K562 (cell line): ENCODE measurements around the gene STK24. TPM values are rescaled to one million over a fixed set of nuclear protein-coding genes. Genes with fewer than 3 reads are reported as not detected.
A peak's percentile ranks its signal among the peaks of the same experiment; 100 is the strongest.

Source experiments
- ATAC-seq: fragments of 200-7000 bp; cut with Tn5 transposase; 3 replicates; pipeline ENCODE4 v1.9.1; 2020; ENCODE audit warnings: moderate library complexity
- BruUV-seq: library from RNA; stranded (reverse); fragments of 400-500 nt; replicated peaks from 2 replicates; lab custom pipeline; 2021; lab: Mats Ljungman, UMichigan
- CTCF ChIA-PET: fragments of 300-600 bp; formaldehyde crosslinking; extraction: SDS; loops from one replicate; lab custom pipeline; 2021; ENCODE audit warnings: low intra/inter-chr PET ratio; lab: Yijun Ruan, JAX
- POLR2A ChIA-PET: fragments of 300-600, 350-650 bp; sonication (Branson Sonifier 250); formaldehyde crosslinking; extraction: SDS; loops from one replicate; lab custom pipeline; 2021; ENCODE audit warnings: antibody characterized with exemption, inconsistent platforms; lab: Yijun Ruan, JAX
- DNase-seq, 4 experiments: peaks; one replicate each; pipeline versions ENCODE4 v3.0.0 to v3.0.0-alpha.2; 2011 to 2018; ENCODE audit warnings: low spot score in 3 of 4, mixed read lengths in 3 of 4; ENCODE audit errors: extremely low read depth in 1 of 4
- FAIRE-seq: peaks from 2 replicates; lab custom pipeline; 2011; peaks lifted over from hg19 to GRCh38; lab: Jason Lieb, UNC
- H2AFZ ChIP-seq: 2 replicates; pipeline ENCODE4 v1.6.0; 2011; ENCODE audit warnings: low read depth, low read length, control low read depth, inconsistent platforms
- H3K27ac ChIP-seq: fragments of 200-600 bp; 3 replicates; pipeline ENCODE4 v1.8.0; 2011; ENCODE audit warnings: low read depth, mild to moderate bottlenecking, control low read depth, inconsistent platforms, low read length, moderate library complexity, mixed read lengths; ENCODE audit errors: extremely low read depth
- H3K27me3 ChIP-seq, 2 experiments: fragments of 300-600 bp in 1 of 2; 2 replicates in 1 of 2; 3 replicates in 1 of 2; pipeline versions ENCODE4 v1.6.0 to v1.8.0; 2011; ENCODE audit warnings: inconsistent platforms in 2 of 2, low read length in 2 of 2, mild to moderate bottlenecking in 1 of 2, mixed read lengths in 1 of 2, moderate library complexity in 1 of 2; ENCODE audit not compliant: control insufficient read depth in 2 of 2, insufficient read depth in 2 of 2
- H3K36me3 ChIP-seq: fragments of 300-600 bp; 3 replicates; pipeline ENCODE4 v1.8.0; 2011; ENCODE audit warnings: mild to moderate bottlenecking, low read length, inconsistent platforms; ENCODE audit not compliant: control insufficient read depth, insufficient read depth
- H3K4me1 ChIP-seq, 2 experiments: fragments of 200-600 bp in 1 of 2; replicated peaks in 1 of 2; 2 replicates in 1 of 2; 3 replicates in 1 of 2; pipeline versions ENCODE4 v1.5.1 to v1.8.0; 2011; ENCODE audit warnings: inconsistent platforms in 2 of 2, low read length in 2 of 2, mild to moderate bottlenecking in 1 of 2, mixed read lengths in 1 of 2, moderate library complexity in 1 of 2; ENCODE audit not compliant: control insufficient read depth in 2 of 2, insufficient read depth in 2 of 2
- H3K4me2 ChIP-seq: 2 replicates; pipeline ENCODE4 v1.6.1; 2011; ENCODE audit warnings: low read length, control low read depth, inconsistent platforms, mixed read lengths; ENCODE audit not compliant: insufficient read depth
- H3K4me3 ChIP-seq: fragments of 200-600 bp; sonication (generic), shearing (Covaris generic); 2 replicates; pipeline ENCODE4 v1.5.1; 2016; ENCODE audit warnings: control low read depth, inconsistent platforms
- H3K79me2 ChIP-seq: fragments of 200-600 bp; 3 replicates; pipeline ENCODE4 v1.8.0; 2011; ENCODE audit warnings: low read length, inconsistent platforms; ENCODE audit not compliant: control insufficient read depth, insufficient read depth
- H3K9ac ChIP-seq, 2 experiments: 2 replicates each; pipeline versions ENCODE4 v1.6.0 to v1.6.1; 2011; ENCODE audit warnings: low read depth in 2 of 2, low read length in 2 of 2, control low read depth in 1 of 2, inconsistent platforms in 1 of 2, mild to moderate bottlenecking in 1 of 2, mixed read lengths in 1 of 2; ENCODE audit not compliant: insufficient read depth in 1 of 2
- H3K9me1 ChIP-seq: one replicate; pipeline ENCODE4 v1.6.0; 2011; ENCODE audit warnings: inconsistent platforms, mild to moderate bottlenecking, low read length, moderate library complexity; ENCODE audit not compliant: control insufficient read depth, insufficient read depth
- H3K9me3 ChIP-seq: replicated peaks from 2 replicates; pipeline ENCODE4 v1.5.1; 2011; ENCODE audit warnings: low read depth, low read length, inconsistent platforms; ENCODE audit not compliant: control insufficient read depth, insufficient read depth
- H4K20me1 ChIP-seq: replicated peaks from 2 replicates; pipeline ENCODE4 v1.6.1; 2011; ENCODE audit warnings: low read length, inconsistent platforms, mixed read lengths; ENCODE audit not compliant: control insufficient read depth, insufficient read depth
- POLR2G ChIP-seq: fragments of 200-400 bp; formaldehyde crosslinking; IDR thresholded peaks from 2 replicates; pipeline ENCODE4 v1.6.1; 2017; ENCODE audit warnings: low read depth, mild to moderate bottlenecking, antibody characterized with exemption, low read length, moderate library complexity
- WGBS: fragments of 100-300 bp; shearing (Covaris generic); methylation state at CpG from one replicate; pipeline ENCODE4 v1.1.6; 2016; ENCODE audit warnings: low coverage, mixed read lengths; ENCODE audit not compliant: insufficient coverage; ENCODE audit errors: missing lambda C conversion rate; 5-methylcytosine and 5-hydroxymethylcytosine counted together
- in situ Hi-C: fragments of 300-500 bp; cut with MboI; formaldehyde crosslinking; loops from 4 replicates; pipeline ENCODE4 v1.15.0; 2018; ENCODE audit warnings: inconsistent platforms, mixed read lengths
- intact Hi-C: fragments of 100-400 bp; cut with micrococcal nuclease; formaldehyde crosslinking; loops from 2 replicates; pipeline ENCODE4 v1.14.2; 2022
- polyA plus RNA-seq, 8 experiments: library from polyadenylated mRNA; depleted of rRNA in 4 of 8; stranded (reverse) in 5 of 8; unstranded in 3 of 8; fragments of >200 nt; fragmentation: Nextera tagmentation in 2 of 8; fragmentation: Illumina TruSeq in 1 of 8; extraction: Ambion mirVana in 2 of 8; extraction: Trizol in 1 of 8; gene quantifications; 2 replicates each; pipeline versions ENCODE4 v1.2.1 to v1.2.3, GENCODE V29; 2011 to 2014; ENCODE audit warnings: inconsistent platforms in 1 of 8, missing spikeins in 1 of 8
- total RNA-seq, 7 experiments: library from RNA; depleted of rRNA in 6 of 7; stranded (reverse); fragments of >200 nt in 6 of 7; fragmentation: Illumina TruSeq in 2 of 7; extraction: Trizol in 2 of 7; gene quantifications; 2 replicates each; pipeline versions ENCODE4 v1.2.1 to v1.2.3, GENCODE V29; 2011 to 2021; ENCODE audit warnings: low replicate concordance in 1 of 7
- TF ChIP-seq, protein P1 (sequence below): fragments of 450-650 bp; IDR thresholded peaks from 2 replicates; pipeline ENCODE4 v1.6.1; 2016; ENCODE audit warnings: mild to moderate bottlenecking

Gene STK24
- total and polyA plus RNA-seq, 9 of the 15 experiments (the other 6 are each of a cell fraction or from before 2014, with no cell fraction given), result 3.8 to 78.4 (median 28.2) TPM

DNA sequence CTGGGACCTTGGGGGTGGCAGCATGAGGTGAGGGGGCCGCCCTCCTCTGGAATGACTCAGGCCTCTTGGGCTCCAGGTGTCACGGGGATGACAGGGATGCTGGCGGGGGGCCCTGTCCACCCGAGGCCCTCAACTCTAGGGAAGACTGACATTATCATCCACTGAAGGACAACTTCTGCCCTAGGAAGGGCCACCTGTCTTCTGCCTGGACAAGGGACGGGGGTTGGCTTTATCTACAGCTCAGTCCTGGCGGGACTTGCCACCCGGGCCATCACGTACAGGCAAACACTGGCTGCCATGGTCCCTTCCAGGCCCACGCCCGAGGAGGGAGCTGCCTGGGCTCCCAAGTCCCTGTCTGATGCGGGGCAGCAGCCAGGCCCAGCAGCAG is 130.7 kb downstream of the STK24 start:
- CTCF ChIA-PET, result interaction anchor here (1.5 to 2.1 kb wide), 2 partner anchors 207 to 227 kb away, joined by 5 to 11 read pairs; no protein-coding TSS in a partner anchor
- BruUV-seq, result no TSS peak
- in situ Hi-C loops, result loop anchor here (5.0 kb wide), 1 partner anchor 211 kb away; no protein-coding TSS in a partner anchor
- peaks cover 2% of the 10 kb centered on the region; the same call in 1 of the 3 replicates for H3K36me3 ChIP-seq
- no peaks in the 10 kb centered on the region; the same call in 1 of the 2 replicates for H4K20me1 ChIP-seq
- intact Hi-C loops, result loop anchor here (5.0 kb wide), 2 partner anchors 151 to 396 kb away; no protein-coding TSS in a partner anchor
- FAIRE-seq, result no peak
- WGBS, result 65% methylated on average over 3 of the region's 11 CpGs
- ATAC-seq, result no peak
- no peak for DNase-seq
- no peak overlapping the region for H3K4me3 ChIP-seq
- peaks cover 3 to 31% of the 10 kb centered on the region in 2 experiments; a peak in 3 of 5 replicates for H3K27me3 ChIP-seq
- no peak overlapping the region for H3K9ac ChIP-seq
- peak; percentile 62; the same call in 1 of the 2 replicates for TF ChIP-seq POLR2G
- TF ChIP-seq, protein P1, sequence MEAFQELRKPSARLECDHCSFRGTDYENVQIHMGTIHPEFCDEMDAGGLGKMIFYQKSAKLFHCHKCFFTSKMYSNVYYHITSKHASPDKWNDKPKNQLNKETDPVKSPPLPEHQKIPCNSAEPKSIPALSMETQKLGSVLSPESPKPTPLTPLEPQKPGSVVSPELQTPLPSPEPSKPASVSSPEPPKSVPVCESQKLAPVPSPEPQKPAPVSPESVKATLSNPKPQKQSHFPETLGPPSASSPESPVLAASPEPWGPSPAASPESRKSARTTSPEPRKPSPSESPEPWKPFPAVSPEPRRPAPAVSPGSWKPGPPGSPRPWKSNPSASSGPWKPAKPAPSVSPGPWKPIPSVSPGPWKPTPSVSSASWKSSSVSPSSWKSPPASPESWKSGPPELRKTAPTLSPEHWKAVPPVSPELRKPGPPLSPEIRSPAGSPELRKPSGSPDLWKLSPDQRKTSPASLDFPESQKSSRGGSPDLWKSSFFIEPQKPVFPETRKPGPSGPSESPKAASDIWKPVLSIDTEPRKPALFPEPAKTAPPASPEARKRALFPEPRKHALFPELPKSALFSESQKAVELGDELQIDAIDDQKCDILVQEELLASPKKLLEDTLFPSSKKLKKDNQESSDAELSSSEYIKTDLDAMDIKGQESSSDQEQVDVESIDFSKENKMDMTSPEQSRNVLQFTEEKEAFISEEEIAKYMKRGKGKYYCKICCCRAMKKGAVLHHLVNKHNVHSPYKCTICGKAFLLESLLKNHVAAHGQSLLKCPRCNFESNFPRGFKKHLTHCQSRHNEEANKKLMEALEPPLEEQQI, result no peak
- H2AFZ ChIP-seq, result no peak overlapping the region
- peaks cover 0 to 11% of the 10 kb centered on the region in 2 experiments; a peak in 2 of 5 replicates for H3K4me1 ChIP-seq
- H3K9me1 ChIP-seq, result no peaks in the 10 kb centered on the region
- H3K27ac ChIP-seq, result no peak overlapping the region
- POLR2A ChIA-PET, result no interaction called here
- H3K4me2 ChIP-seq, result no peak overlapping the region
- H3K79me2 ChIP-seq, result no peaks in the 10 kb centered on the region
- H3K9me3 ChIP-seq, result no peaks in the 10 kb centered on the region
